Right lobe of liver (tissue), 4 donors: ENCODE data around the gene ZNF740.

ENCODE experiments used
- CTCF ChIP-seq, 4 donors: fragments of 200-600 bp in 3 of 4; fragments of 450-650 bp in 1 of 4; IDR thresholded peaks; one replicate each; pipeline versions ENCODE4 v1.5.1 to v1.8.0; 2016 to 2022; ENCODE audit warnings: antibody characterized with exemption in 4 of 4, mild to moderate bottlenecking in 2 of 4
- POLR2A ChIP-seq: fragments of 450-650 bp; IDR thresholded peaks from one replicate; pipeline ENCODE4 v1.6.1; 2017; ENCODE audit warnings: antibody characterized with exemption, mild to moderate bottlenecking
- donor health status: DM: no; HTN: no; CAD: no.
- donor health status: DM: no; HTN: no; CAD: no.
- donor health status: DM: no; HTN: yes; CAD: no.

- TF ChIP-seq CTCF (IDR thresholded peaks at IDR 0.05) (no peak), POLR2A (no peak)
These were observed 12.1 kb downstream of the ZNF740 start for GRCh38 chr12:53192531-53193021.
